K562 (cell line): ENCODE measurements around the gene NFYC.

Source experiments
- JUN ChIP-seq, 2 experiments: sonication (generic) in 1 of 2; formaldehyde crosslinking in 1 of 2; IDR thresholded peaks; 2 replicates each; pipeline versions ENCODE4 v1.6.1 to v1.8.0; 2012 to 2022; ENCODE audit warnings: borderline replicate concordance in 2 of 2, mild to moderate bottlenecking in 2 of 2, improper control_type of control experiment in 1 of 2, low read depth in 1 of 2, low read length in 1 of 2, missing genetic modification reagents in 1 of 2
- TF ChIP-seq, protein P1 (sequence below): sonication (generic); formaldehyde crosslinking; IDR thresholded peaks from 2 replicates; pipeline ENCODE4 v1.8.1; 2023; ENCODE audit warnings: missing genetic modification reagents, mild to moderate bottlenecking, borderline replicate concordance

DNA sequence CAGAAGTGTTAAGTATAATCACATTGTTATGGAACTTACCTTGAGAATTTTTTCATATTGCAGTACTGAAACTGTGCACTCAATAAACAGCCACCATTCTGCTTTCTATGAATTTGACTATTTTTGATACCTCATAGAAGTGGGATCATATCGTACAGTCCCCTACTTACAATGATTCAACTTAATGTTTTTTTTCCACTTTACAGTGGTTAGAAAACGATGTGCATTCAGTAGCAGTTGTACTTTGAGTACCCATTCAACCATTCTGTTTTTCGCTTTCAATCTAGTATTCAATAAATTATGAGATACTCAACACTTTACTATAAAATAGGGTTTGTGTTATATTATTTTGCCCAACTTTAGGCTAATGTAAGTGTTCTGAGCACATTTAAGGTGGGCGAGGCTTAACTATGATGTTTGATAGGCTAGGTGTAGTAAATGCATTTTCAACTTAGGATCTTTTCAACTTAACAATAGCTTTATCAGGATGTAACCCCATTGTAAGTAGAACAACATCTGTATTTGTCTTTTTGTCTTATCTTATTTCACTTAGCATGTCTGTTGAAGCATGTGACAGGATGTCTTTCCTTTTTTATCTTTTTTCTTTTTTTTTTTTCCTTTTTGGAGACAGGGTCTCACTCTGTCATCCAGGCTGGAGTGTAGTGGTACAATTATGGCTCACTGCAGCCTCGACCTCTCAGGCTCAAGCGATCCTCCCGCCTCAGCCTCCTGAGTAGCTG is 49.7 kb downstream of the NFYC start:
- TF ChIP-seq JUN (IDR thresholded peaks at IDR 0.05; ENCODE audit: borderline replicate concordance, low read depth, low read length) (no peak), JUN (CRISPR knock-in tag; IDR thresholded peaks at IDR 0.05; ENCODE audit: borderline replicate concordance) (no peak)
- TF ChIP-seq, protein P1, sequence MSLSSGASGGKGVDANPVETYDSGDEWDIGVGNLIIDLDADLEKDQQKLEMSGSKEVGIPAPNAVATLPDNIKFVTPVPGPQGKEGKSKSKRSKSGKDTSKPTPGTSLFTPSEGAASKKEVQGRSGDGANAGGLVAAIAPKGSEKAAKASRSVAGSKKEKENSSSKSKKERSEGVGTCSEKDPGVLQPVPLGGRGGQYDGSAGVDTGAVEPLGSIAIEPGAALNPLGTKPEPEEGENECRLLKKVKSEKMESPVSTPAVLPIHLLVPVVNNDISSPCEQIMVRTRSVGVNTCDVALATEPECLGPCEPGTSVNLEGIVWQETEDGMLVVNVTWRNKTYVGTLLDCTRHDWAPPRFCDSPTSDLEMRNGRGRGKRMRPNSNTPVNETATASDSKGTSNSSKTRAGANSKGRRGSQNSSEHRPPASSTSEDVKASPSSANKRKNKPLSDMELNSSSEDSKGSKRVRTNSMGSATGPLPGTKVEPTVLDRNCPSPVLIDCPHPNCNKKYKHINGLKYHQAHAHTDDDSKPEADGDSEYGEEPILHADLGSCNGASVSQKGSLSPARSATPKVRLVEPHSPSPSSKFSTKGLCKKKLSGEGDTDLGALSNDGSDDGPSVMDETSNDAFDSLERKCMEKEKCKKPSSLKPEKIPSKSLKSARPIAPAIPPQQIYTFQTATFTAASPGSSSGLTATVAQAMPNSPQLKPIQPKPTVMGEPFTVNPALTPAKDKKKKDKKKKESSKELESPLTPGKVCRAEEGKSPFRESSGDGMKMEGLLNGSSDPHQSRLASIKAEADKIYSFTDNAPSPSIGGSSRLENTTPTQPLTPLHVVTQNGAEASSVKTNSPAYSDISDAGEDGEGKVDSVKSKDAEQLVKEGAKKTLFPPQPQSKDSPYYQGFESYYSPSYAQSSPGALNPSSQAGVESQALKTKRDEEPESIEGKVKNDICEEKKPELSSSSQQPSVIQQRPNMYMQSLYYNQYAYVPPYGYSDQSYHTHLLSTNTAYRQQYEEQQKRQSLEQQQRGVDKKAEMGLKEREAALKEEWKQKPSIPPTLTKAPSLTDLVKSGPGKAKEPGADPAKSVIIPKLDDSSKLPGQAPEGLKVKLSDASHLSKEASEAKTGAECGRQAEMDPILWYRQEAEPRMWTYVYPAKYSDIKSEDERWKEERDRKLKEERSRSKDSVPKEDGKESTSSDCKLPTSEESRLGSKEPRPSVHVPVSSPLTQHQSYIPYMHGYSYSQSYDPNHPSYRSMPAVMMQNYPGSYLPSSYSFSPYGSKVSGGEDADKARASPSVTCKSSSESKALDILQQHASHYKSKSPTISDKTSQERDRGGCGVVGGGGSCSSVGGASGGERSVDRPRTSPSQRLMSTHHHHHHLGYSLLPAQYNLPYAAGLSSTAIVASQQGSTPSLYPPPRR (CRISPR knock-in tag), result no peak
